Stimulated activated CD4-positive, alpha-beta T cell treated with anti-CD3 and anti-CD28 coated beads, Interleukin-4, amount 100 ng/mL, for 4 hours (primary cell): ENCODE measurements around the gene TRPM3.

Source experiments
- DNase-seq, 2 experiments: peaks; one replicate each; pipeline ENCODE4 v3.0.0-alpha.2; 2020

The TRPM3 gene

GRCh38 chr9:71096421-71097108 lies 24.9 kb downstream of the TRPM3 start:
- DNase-seq, result no peak

GRCh38 chr9:71094708-71095251 lies 26.6 kb downstream of the TRPM3 start:
- no peak for DNase-seq

- DNase-seq, result no peak
These were observed 30.5 kb downstream of the TRPM3 start for GRCh38 chr9:71090896-71091295.

GRCh38 chr9:71079451-71079850 lies 42.0 kb downstream of the TRPM3 start:
- no peak for DNase-seq

- no peak for DNase-seq
These were observed 45.3 kb downstream of the TRPM3 start for GRCh38 chr9:71076096-71076495.

- DNase-seq, result no peak
These were observed 47.9 kb downstream of the TRPM3 start for GRCh38 chr9:71073494-71073893.

- no peak for DNase-seq
These were observed 48.8 kb downstream of the TRPM3 start for GRCh38 chr9:71072587-71072986.

GRCh38 chr9:71071633-71072032 lies 49.8 kb downstream of the TRPM3 start:
- no peak for DNase-seq

- no peak for DNase-seq
These were observed 62.8 kb downstream of the TRPM3 start for GRCh38 chr9:71058660-71059059.

- no peak for DNase-seq
These were observed 69.1 kb downstream of the TRPM3 start for GRCh38 chr9:71052287-71052686.

- DNase-seq, result no peak
These were observed 73.1 kb downstream of the TRPM3 start for GRCh38 chr9:71048280-71048679.

GRCh38 chr9:71042448-71042990 lies 78.9 kb downstream of the TRPM3 start:
- no peak for DNase-seq

- no peak for DNase-seq
These were observed 83.9 kb downstream of the TRPM3 start for GRCh38 chr9:71037521-71037920.

- DNase-seq, result no peak
These were observed 84.9 kb downstream of the TRPM3 start for GRCh38 chr9:71036501-71036900.

GRCh38 chr9:71032779-71033178 lies 88.6 kb downstream of the TRPM3 start:
- DNase-seq, result no peak

GRCh38 chr9:71025728-71026127 lies 95.7 kb downstream of the TRPM3 start:
- DNase-seq, result no peak

GRCh38 chr9:71025201-71025600 lies 96.2 kb downstream of the TRPM3 start:
- DNase-seq, result no peak

GRCh38 chr9:71010258-71010657 lies 111.2 kb downstream of the TRPM3 start:
- no peak for DNase-seq

GRCh38 chr9:71005456-71005855 lies 116.0 kb downstream of the TRPM3 start:
- DNase-seq, result no peak

GRCh38 chr9:71004196-71004595 lies 117.2 kb downstream of the TRPM3 start:
- DNase-seq, result no peak

GRCh38 chr9:71003346-71003745 lies 118.1 kb downstream of the TRPM3 start:
- DNase-seq, result no peak

- DNase-seq, result no peak
These were observed 119.5 kb downstream of the TRPM3 start for GRCh38 chr9:71001780-71002386.

- no peak for DNase-seq
These were observed 122.5 kb downstream of the TRPM3 start for GRCh38 chr9:70998962-70999361.

- no peak for DNase-seq
These were observed 125.9 kb downstream of the TRPM3 start for GRCh38 chr9:70995511-70995910.
